Epithelial cell of esophagus (primary cell): Measurements from ENCODE around the gene GNPDA1.

ENCODE experiments used
- DNase-seq: peaks from one replicate; pipeline ENCODE4 v3.0.0; 2010; ENCODE audit warnings: low read depth
- H3K4me3 ChIP-seq: 2 replicates; pipeline ENCODE4 v1.5.1; 2011; ENCODE audit warnings: mild to moderate bottlenecking, low read length, control low read depth
- TF ChIP-seq, protein P1 (sequence below): IDR thresholded peaks from 2 replicates; pipeline ENCODE4 v1.5.1; 2011; ENCODE audit warnings: low read depth, mild to moderate bottlenecking, low read length, control low read depth, inconsistent platforms; ENCODE audit not compliant: insufficient read depth; ENCODE audit errors: missing control alignments

GNPDA1 gene

DNA sequence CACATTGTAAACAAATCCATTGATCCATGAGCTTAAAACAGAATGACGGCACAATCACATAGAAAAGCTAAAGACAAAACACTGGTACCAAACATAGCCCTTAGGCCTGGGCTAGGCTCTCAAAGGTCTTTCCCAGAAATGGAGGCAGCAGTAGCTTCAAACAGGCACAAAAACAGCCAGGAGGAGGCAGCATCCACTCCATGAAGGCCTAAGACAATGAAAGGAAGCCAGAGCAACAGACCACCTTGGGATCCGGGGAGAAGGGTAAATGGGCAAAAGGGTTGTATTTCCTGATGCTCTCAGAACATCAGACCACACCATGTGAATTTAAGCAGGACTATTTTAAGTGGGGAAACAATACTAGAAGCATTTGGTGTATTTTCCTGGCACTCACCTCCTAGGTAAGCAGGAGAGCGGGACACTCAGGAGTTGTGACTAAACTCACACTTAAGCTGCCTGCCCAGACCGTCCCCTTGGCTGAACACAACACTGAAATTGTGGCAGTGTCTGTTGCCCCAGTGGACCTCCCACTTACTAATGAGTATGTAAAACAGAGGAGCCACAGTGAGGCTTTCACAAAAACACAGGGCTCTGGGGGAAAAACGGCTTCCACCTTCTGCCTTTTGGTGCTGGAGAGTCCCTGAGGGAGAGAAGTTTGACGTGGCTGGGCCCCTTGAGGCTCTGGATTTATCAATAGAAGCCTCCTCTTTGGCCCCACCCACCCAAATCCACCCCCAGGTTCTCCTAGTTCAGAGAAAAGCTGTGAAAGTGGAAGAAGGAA is 11.9 kb downstream of the GNPDA1 start:
- TF ChIP-seq, protein P1, sequence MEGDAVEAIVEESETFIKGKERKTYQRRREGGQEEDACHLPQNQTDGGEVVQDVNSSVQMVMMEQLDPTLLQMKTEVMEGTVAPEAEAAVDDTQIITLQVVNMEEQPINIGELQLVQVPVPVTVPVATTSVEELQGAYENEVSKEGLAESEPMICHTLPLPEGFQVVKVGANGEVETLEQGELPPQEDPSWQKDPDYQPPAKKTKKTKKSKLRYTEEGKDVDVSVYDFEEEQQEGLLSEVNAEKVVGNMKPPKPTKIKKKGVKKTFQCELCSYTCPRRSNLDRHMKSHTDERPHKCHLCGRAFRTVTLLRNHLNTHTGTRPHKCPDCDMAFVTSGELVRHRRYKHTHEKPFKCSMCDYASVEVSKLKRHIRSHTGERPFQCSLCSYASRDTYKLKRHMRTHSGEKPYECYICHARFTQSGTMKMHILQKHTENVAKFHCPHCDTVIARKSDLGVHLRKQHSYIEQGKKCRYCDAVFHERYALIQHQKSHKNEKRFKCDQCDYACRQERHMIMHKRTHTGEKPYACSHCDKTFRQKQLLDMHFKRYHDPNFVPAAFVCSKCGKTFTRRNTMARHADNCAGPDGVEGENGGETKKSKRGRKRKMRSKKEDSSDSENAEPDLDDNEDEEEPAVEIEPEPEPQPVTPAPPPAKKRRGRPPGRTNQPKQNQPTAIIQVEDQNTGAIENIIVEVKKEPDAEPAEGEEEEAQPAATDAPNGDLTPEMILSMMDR, result peak; percentile 38
- no peak overlapping the region for H3K4me3 ChIP-seq
- DNase-seq, result peak; percentile 35

DNA sequence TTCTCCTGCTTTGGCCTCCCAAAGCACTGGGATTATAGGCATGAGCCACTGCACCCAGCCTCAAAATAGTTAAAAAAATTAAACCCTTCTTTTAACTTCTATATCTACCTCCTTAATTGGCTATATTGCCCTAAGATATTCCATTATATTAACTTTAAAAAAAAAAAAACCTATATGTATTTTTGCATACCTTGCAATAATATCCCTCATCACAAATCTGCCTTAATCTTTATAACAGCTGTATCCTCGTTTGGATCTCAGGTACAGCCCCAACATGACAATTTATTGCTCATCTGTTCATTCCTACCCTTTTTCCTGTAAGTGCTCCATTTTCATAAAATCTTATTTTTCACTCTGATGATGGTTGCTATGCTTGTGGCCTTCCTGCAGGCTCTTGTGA is 12.7 kb downstream of the GNPDA1 start:
- DNase-seq, result no peak
- no peak overlapping the region for H3K4me3 ChIP-seq
- TF ChIP-seq, protein P1, result no peak

DNA sequence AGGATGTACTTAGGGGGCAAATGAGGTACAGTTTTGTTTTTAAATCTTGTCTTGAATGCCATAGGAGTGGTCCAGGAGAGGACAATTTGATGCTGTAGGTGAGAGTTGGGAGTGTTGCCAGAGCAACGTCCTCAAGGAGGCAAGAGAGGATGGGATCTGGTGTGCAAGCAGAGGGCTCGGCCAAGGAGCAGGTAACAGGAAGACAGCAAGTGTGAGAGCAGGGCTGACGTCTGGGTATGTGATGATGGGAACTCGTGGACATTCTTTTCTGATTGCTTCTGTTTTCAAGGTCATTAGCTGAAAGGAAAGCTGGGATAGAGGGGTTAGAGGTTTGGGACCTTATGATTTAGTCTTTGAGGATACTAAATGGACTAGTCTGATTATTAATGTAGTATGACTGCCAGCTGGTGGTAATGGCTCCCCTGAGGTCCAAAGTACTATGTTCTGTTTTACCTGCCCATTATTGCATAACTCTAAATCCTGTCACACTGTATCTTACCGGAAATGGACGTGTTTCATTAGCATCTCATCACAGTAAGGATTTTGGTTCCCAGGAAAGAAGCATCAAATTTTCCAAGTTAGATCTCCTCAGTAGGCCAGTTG is 15.4 kb downstream of the GNPDA1 start:
- DNase-seq, result no peak
- TF ChIP-seq, protein P1, result no peak
- H3K4me3 ChIP-seq, result no peak overlapping the region

DNA sequence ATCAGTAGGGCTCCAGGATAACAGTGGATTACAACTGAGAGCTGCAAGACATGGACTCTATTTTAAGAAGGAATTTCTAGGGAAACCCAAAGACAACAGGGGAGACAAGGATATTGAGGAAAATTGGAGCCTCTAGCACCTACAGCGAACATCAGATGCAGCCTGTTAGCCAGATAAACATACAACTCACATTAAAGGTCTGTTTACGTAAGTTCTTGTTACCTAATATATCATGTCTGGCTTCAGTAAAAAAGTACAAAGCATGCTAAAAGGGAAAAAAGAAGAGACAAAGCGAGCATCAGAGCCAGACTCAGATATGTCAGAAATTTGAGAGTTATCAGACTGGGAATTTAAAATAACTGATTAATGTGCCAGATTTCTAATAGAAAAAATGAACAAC is 17.2 kb downstream of the GNPDA1 start:
- TF ChIP-seq, protein P1, result no peak
- DNase-seq, result no peak
- H3K4me3 ChIP-seq, result no peak overlapping the region

DNA sequence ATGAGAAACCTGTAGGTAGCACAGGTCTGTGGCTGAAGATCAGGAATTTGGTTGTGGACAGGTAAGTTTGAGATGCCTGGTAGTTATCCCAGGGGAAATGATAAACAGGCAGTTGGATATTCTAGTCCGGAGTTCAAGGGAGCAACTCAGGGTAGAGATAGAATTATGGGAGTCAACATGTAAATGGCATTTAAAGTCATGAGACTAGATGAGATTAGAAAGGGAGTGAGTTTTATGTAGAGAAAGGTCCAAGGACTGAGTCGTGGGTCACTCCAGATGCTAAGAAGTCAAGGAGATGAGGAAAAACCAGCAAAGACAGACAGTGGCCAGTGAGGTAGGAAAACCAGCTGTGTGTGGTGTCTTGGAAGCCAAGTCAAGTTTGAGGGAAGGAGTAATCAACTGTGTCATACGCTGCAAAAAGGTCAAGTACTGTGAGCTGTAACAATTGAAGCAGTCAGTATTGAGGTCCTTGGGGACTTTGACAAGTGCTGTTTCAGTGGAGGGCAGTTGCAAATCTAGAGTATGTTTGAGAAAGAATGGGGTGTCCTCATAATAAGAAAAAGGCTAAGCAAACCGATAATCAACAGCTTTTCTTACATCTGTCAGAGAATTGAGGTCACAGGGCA is 18.2 kb downstream of the GNPDA1 start:
- DNase-seq, result no peak
- no peak overlapping the region for H3K4me3 ChIP-seq
- TF ChIP-seq, protein P1, result no peak

DNA sequence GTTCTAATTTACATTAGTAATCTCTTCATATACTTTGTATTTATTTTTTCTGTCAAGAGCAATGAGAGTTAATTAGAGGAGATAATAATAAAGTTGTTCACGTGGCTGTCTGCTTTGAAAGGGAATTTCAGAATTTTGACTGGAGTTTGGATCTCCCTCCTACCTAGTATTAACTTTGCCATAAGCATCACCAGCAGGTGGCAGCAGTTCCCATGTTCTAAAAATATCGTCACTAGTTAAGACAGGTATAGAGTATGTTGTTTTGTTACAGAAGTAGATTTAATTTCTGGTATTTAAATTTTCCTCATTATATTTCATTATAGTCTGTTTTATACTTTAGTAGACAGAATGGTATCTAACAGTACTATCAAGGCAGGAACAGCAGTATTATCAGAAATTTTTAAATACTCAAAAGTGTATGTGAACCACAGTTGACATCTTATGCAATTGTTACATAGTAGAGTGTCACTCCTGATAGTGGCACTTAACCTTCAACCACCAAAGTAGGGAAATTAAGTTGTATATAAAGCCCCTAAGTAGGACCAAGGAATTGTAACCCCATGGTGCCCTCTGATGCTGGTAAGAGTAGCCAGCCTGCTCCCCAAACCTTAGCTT is 20.4 kb downstream of the GNPDA1 start:
- DNase-seq, result peak; percentile 76
- TF ChIP-seq, protein P1, result peak; percentile 85
- no peak overlapping the region for H3K4me3 ChIP-seq
